ENCODE measurements around the gene SLCO2B1. TPM values are rescaled to one million over a fixed set of nuclear protein-coding genes. Genes with fewer than 3 reads are reported as not detected.

Gene SLCO2B1
- total RNA-seq, 1 donor from 2014 or later: 0.05 TPM

- no peak for DNase-seq (ENCODE audit: low read depth)
Measured at GRCh38 chr11:75144716-75145014, 6.2 kb upstream of the SLCO2B1 start.

- DNase-seq (ENCODE audit: low read depth): no peak
Measured at GRCh38 chr11:75145196-75145971, 5.5 kb upstream of the SLCO2B1 start.

- no peak for DNase-seq (ENCODE audit: low read depth)
Measured at GRCh38 chr11:75145972-75146519, 4.9 kb upstream of the SLCO2B1 start.

- DNase-seq (ENCODE audit: low read depth): no peak
Measured at GRCh38 chr11:75146711-75147110, 4.2 kb upstream of the SLCO2B1 start.

- no peak for DNase-seq (ENCODE audit: low read depth)
Measured at GRCh38 chr11:75147191-75147874, 3.6 kb upstream of the SLCO2B1 start.

GRCh38 chr11:75147875-75148263, 3.0 kb upstream of the SLCO2B1 start:
- no peak for DNase-seq (ENCODE audit: low read depth)

GRCh38 chr11:75148436-75148983, 2.4 kb upstream of the SLCO2B1 start:
- DNase-seq (ENCODE audit: low read depth): no peak

GRCh38 chr11:75149766-75150465, 991 bp upstream of the SLCO2B1 start:
- no peak for DNase-seq (ENCODE audit: low read depth)

GRCh38 chr11:75151346-75152047, 590 bp downstream of the SLCO2B1 start:
- DNase-seq (ENCODE audit: low read depth): no peak

- no peak for DNase-seq (ENCODE audit: low read depth)
Measured at GRCh38 chr11:75152090-75152489, 1.2 kb downstream of the SLCO2B1 start.

- no peak for DNase-seq (ENCODE audit: low read depth)
Measured at GRCh38 chr11:75152651-75153427, 1.9 kb downstream of the SLCO2B1 start.

- DNase-seq (ENCODE audit: low read depth): no peak
Measured at GRCh38 chr11:75154646-75155569, 4.0 kb downstream of the SLCO2B1 start.

- no peak for DNase-seq (ENCODE audit: low read depth)
Measured at GRCh38 chr11:75155570-75156422, 4.9 kb downstream of the SLCO2B1 start.

GRCh38 chr11:75158241-75158640, 7.3 kb downstream of the SLCO2B1 start:
- DNase-seq (ENCODE audit: low read depth): no peak

GRCh38 chr11:75158696-75159150, 7.8 kb downstream of the SLCO2B1 start:
- DNase-seq (ENCODE audit: low read depth): no peak

- no peak for DNase-seq (ENCODE audit: low read depth)
Measured at GRCh38 chr11:75159151-75159953, 8.4 kb downstream of the SLCO2B1 start.

- no peak for DNase-seq (ENCODE audit: low read depth)
Measured at GRCh38 chr11:75160220-75160757, 9.4 kb downstream of the SLCO2B1 start.
